HepG2 (cell line): ENCODE results near the gene NUTM2D. TPM values are rescaled to one million over a fixed set of nuclear protein-coding genes. Genes with fewer than 3 reads are reported as not detected.
A peak's percentile ranks its signal among the peaks of the same experiment; 100 is the strongest.

Experiments used
- GABPB1 ChIP-seq: IDR thresholded peaks from 2 replicates; pipeline ENCODE4 v1.6.1; 2016; ENCODE audit warnings: mild to moderate bottlenecking, missing genetic modification reagents, moderate library complexity, missing compliant biosample characterization
- ZFX ChIP-seq: sonication (generic); formaldehyde crosslinking; IDR thresholded peaks from 2 replicates; pipeline ENCODE4 v1.4.0; 2020; ENCODE audit warnings: mild to moderate bottlenecking, low read depth, missing genetic modification reagents, moderate library complexity
- ZNF143 ChIP-seq: sonication (generic); formaldehyde crosslinking; IDR thresholded peaks from 2 replicates; pipeline ENCODE4 v1.4.0; 2020; ENCODE audit warnings: missing genetic modification reagents
- ZNF543 ChIP-seq: sonication (generic); formaldehyde crosslinking; IDR thresholded peaks from 2 replicates; pipeline ENCODE4 v1.4.0; 2020; ENCODE audit warnings: mild to moderate bottlenecking, missing genetic modification reagents
- ZNF777 ChIP-seq: sonication (generic); formaldehyde crosslinking; IDR thresholded peaks from 2 replicates; pipeline ENCODE4 v1.4.0; 2020; ENCODE audit warnings: missing genetic modification reagents
- polyA plus RNA-seq, 8 experiments: library from polyadenylated mRNA; depleted of rRNA in 3 of 8; stranded (reverse) in 7 of 8; unstranded in 1 of 8; fragments of >200 nt; fragmentation: Illumina TruSeq in 4 of 8; extraction: Trizol in 4 of 8; gene quantifications; 2 replicates each; pipeline versions ENCODE4 v1.2.1 to v1.2.3, GENCODE V29; 2011 to 2016; ENCODE audit warnings: low read depth in 4 of 8, missing spikeins in 1 of 8, mixed read lengths in 1 of 8; ENCODE audit not compliant: insufficient read depth in 1 of 8
- total RNA-seq, 5 experiments: library from RNA; depleted of rRNA; stranded (reverse); fragments of >200 nt; fragmentation: Illumina TruSeq; extraction: Trizol; gene quantifications; 2 replicates each; pipeline ENCODE4 v1.2.3, GENCODE V29; 2016; ENCODE audit warnings: low read depth in 1 of 5
- TF ChIP-seq, protein P1 (sequence below): sonication (generic); formaldehyde crosslinking; IDR thresholded peaks from 2 replicates; pipeline ENCODE4 v1.5.0; 2020; ENCODE audit warnings: mild to moderate bottlenecking, missing genetic modification reagents, borderline replicate concordance
- TF ChIP-seq, protein P2 (sequence below): sonication (generic); formaldehyde crosslinking; IDR thresholded peaks from 2 replicates; pipeline ENCODE4 v1.4.0; 2020; ENCODE audit warnings: missing genetic modification reagents
- TF ChIP-seq, protein P3 (sequence below): IDR thresholded peaks from 2 replicates; pipeline ENCODE4 v1.6.1; 2018; ENCODE audit warnings: missing genetic modification reagents, mild to moderate bottlenecking, missing compliant biosample characterization

NUTM2D gene
- total and polyA plus RNA-seq, 2 of the 13 experiments (the other 11 are each of a cell fraction or from before 2014, with no cell fraction given): 2.1 to 3.3 TPM

DNA sequence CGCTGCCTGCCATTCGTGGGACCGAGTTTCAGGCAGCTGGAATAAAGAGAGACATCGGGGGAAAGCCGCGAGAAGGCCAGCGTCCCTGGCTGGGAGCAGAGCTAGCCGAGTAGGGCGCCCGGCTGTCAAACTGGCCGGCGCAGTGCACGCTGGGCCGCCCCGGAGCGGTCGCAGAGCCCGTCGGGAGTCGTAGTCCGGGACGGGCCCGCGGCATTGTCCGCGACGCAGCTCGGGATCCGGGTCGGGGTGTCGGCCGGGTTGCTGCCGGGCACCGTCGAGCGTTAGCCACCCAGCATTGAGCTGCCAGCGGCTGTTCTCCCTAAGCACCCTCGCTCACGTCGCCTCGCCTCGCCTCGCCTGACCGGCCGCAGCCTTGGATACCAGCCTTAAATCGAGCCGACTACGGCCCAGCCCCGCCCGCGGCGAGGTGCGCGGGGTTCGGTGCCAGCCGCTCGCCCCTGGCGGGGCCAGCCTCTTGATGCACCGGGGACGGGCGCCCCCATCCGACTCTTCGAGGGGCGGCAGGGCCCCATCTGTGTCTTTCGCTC lies 14.8 kb upstream of the NUTM2D start (continued):
- TF ChIP-seq, protein P1, sequence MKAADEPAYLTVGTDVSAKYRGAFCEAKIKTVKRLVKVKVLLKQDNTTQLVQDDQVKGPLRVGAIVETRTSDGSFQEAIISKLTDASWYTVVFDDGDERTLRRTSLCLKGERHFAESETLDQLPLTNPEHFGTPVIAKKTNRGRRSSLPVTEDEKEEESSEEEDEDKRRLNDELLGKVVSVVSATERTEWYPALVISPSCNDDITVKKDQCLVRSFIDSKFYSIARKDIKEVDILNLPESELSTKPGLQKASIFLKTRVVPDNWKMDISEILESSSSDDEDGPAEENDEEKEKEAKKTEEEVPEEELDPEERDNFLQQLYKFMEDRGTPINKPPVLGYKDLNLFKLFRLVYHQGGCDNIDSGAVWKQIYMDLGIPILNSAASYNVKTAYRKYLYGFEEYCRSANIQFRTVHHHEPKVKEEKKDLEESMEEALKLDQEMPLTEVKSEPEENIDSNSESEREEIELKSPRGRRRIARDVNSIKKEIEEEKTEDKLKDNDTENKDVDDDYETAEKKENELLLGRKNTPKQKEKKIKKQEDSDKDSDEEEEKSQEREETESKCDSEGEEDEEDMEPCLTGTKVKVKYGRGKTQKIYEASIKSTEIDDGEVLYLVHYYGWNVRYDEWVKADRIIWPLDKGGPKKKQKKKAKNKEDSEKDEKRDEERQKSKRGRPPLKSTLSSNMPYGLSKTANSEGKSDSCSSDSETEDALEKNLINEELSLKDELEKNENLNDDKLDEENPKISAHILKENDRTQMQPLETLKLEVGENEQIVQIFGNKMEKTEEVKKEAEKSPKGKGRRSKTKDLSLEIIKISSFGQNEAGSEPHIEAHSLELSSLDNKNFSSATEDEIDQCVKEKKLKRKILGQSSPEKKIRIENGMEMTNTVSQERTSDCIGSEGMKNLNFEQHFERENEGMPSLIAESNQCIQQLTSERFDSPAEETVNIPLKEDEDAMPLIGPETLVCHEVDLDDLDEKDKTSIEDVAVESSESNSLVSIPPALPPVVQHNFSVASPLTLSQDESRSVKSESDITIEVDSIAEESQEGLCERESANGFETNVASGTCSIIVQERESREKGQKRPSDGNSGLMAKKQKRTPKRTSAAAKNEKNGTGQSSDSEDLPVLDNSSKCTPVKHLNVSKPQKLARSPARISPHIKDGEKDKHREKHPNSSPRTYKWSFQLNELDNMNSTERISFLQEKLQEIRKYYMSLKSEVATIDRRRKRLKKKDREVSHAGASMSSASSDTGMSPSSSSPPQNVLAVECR: peak; percentile 33; the same call in 1 of the 2 replicates
- 0 out of 2 replicates have a peak, but pooled peaks have one; percentile 7 for TF ChIP-seq ZNF543 (CRISPR knock-in tag)
- peak; percentile 34; the same call in 1 of the 2 replicates for TF ChIP-seq ZFX (CRISPR knock-in tag)
- TF ChIP-seq ZNF143 (CRISPR knock-in tag): peak; percentile 88
- TF ChIP-seq, protein P2, sequence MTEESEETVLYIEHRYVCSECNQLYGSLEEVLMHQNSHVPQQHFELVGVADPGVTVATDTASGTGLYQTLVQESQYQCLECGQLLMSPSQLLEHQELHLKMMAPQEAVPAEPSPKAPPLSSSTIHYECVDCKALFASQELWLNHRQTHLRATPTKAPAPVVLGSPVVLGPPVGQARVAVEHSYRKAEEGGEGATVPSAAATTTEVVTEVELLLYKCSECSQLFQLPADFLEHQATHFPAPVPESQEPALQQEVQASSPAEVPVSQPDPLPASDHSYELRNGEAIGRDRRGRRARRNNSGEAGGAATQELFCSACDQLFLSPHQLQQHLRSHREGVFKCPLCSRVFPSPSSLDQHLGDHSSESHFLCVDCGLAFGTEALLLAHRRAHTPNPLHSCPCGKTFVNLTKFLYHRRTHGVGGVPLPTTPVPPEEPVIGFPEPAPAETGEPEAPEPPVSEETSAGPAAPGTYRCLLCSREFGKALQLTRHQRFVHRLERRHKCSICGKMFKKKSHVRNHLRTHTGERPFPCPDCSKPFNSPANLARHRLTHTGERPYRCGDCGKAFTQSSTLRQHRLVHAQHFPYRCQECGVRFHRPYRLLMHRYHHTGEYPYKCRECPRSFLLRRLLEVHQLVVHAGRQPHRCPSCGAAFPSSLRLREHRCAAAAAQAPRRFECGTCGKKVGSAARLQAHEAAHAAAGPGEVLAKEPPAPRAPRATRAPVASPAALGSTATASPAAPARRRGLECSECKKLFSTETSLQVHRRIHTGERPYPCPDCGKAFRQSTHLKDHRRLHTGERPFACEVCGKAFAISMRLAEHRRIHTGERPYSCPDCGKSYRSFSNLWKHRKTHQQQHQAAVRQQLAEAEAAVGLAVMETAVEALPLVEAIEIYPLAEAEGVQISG (CRISPR knock-in tag): peak; percentile 97
- peak; percentile 83 for TF ChIP-seq GABPB1 (CRISPR knock-in tag)
- peak; percentile 83 for TF ChIP-seq ZNF777 (CRISPR knock-in tag)
- TF ChIP-seq, protein P3, sequence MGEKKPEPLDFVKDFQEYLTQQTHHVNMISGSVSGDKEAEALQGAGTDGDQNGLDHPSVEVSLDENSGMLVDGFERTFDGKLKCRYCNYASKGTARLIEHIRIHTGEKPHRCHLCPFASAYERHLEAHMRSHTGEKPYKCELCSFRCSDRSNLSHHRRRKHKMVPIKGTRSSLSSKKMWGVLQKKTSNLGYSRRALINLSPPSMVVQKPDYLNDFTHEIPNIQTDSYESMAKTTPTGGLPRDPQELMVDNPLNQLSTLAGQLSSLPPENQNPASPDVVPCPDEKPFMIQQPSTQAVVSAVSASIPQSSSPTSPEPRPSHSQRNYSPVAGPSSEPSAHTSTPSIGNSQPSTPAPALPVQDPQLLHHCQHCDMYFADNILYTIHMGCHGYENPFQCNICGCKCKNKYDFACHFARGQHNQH (CRISPR knock-in tag): 0 out of 2 replicates have a peak, but pooled peaks have one; percentile 51
